GM12875 (cell line): ENCODE results near the gene P3H3.

ENCODE experiments used
- H3K4me3 ChIP-seq: one replicate; pipeline ENCODE4 v1.5.1; 2011; ENCODE audit warnings: low read depth, low read length, control low read depth
- CTCF ChIP-seq: IDR thresholded peaks from 2 replicates; pipeline ENCODE4 v1.5.1; 2011; ENCODE audit warnings: low read depth, mild to moderate bottlenecking, control low read depth, inconsistent platforms, low read length, moderate library complexity, borderline replicate concordance; ENCODE audit not compliant: insufficient read depth

The P3H3 gene

GRCh38 chr12:6790496-6791150 lies 37.6 kb upstream of the P3H3 start:
- no peak for TF ChIP-seq CTCF
- no peak overlapping the region for H3K4me3 ChIP-seq

GRCh38 chr12:6791931-6792520 lies 36.2 kb upstream of the P3H3 start:
- no peak for TF ChIP-seq CTCF
- no peak overlapping the region for H3K4me3 ChIP-seq

GRCh38 chr12:6792522-6793201 lies 35.5 kb upstream of the P3H3 start:
- TF ChIP-seq CTCF, result no peak
- H3K4me3 ChIP-seq, result no peak overlapping the region

GRCh38 chr12:6795088-6795487 lies 33.1 kb upstream of the P3H3 start:
- TF ChIP-seq CTCF, result no peak
- no peak overlapping the region for H3K4me3 ChIP-seq

- TF ChIP-seq CTCF, result no peak
- no peak overlapping the region for H3K4me3 ChIP-seq
Observed at GRCh38 chr12:6796576-6796975, 31.6 kb upstream of the P3H3 start.

GRCh38 chr12:6799147-6799546 lies 29.1 kb upstream of the P3H3 start:
- no peak overlapping the region for H3K4me3 ChIP-seq
- no peak for TF ChIP-seq CTCF

GRCh38 chr12:6807170-6807569 lies 21.0 kb upstream of the P3H3 start:
- TF ChIP-seq CTCF, result no peak
- no peak overlapping the region for H3K4me3 ChIP-seq
